Endothelial cell of coronary artery (primary cell): ENCODE measurements around the gene OLFM3. TPM values are rescaled to one million over a fixed set of nuclear protein-coding genes. Genes with fewer than 3 reads are reported as not detected.

Experiments
- total RNA-seq: library from RNA; depleted of rRNA; stranded (reverse); fragments of >200 nt; gene quantifications from 2 replicates; pipeline ENCODE4 v1.2.3, GENCODE V29; 2014

The OLFM3 gene
- not detected in 2 replicates for total RNA-seq

DNA sequence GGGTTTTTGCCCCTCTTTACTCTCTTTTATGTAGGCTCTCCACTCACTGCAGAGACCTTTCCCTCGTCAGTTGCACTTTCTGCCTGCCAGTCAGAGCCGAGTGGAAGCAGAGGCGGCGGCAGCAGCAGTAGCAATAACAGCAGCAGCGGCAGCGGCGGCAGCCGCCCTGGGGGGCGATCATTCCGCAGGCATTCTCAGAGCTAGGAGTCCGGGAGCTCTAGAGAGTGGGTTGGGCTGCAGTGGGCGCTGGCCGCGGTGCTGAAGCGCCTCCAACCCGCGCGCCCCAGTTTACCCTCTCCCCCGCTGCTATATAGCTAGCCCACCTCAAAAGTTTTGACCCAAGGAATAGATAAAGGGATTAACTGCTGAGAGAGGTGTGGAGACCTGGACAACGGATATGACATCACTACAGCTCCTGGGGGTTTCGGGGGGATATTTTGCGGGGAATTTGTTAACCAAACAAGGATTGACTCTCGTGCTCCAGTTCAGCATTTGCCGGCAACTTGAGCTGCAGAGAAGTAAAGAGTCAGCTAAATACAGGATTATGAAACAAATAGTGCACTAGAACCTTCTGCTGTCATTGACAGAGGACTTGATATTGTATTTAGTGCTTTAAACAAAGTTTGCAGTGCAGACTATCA is at the start of gene OLFM3:
Gene OLFM3 (minus strand): TSS at position 102 of the 641 bp plus-strand sequence.

